DMS53 (cell line): ENCODE results near the gene EBF4.
"Not testable (repeated sequence)": the region's sequence is repeated elsewhere in the genome, so short reads cannot be mapped to it uniquely, and the experiment has no call there.

Source experiments
- DNase-seq: peaks from one replicate; lab custom pipeline; 2025; lab: John Stamatoyannopoulos, UW

Gene EBF4

GRCh38 chr20:2673453-2673852 lies 19.1 kb upstream of the EBF4 start:
- no peak for DNase-seq

- DNase-seq: no peak
Observed at GRCh38 chr20:2680046-2680445, 12.5 kb upstream of the EBF4 start.

GRCh38 chr20:2682040-2682439 lies 10.5 kb upstream of the EBF4 start:
- not testable (repeated sequence) for DNase-seq

- not testable (repeated sequence) for DNase-seq
Observed at GRCh38 chr20:2684817-2685216, 7.8 kb upstream of the EBF4 start.

- peak; percentile 39 for DNase-seq
Observed at GRCh38 chr20:2687514-2687913, 5.1 kb upstream of the EBF4 start.

GRCh38 chr20:2688041-2688591 lies 4.5 kb upstream of the EBF4 start:
- DNase-seq: peak; percentile 90

GRCh38 chr20:2690213-2690612 lies 2.4 kb upstream of the EBF4 start:
- DNase-seq: no peak

- no peak for DNase-seq
Observed at GRCh38 chr20:2690718-2691117, 1.9 kb upstream of the EBF4 start.

- no peak for DNase-seq
Observed at GRCh38 chr20:2691127-2691526, 1.5 kb upstream of the EBF4 start.

GRCh38 chr20:2691663-2692035 lies 931 bp upstream of the EBF4 start:
- no peak for DNase-seq

GRCh38 chr20:2692886-2693285 lies 306 bp downstream of the EBF4 start:
- peak; percentile 63 for DNase-seq

- DNase-seq: peak; percentile 74
Observed at GRCh38 chr20:2693286-2694007, 867 bp downstream of the EBF4 start.

- DNase-seq: no peak
Observed at GRCh38 chr20:2694008-2694471, 1.5 kb downstream of the EBF4 start.

- no peak for DNase-seq
Observed at GRCh38 chr20:2694519-2694918, 1.9 kb downstream of the EBF4 start.

- no peak for DNase-seq
Observed at GRCh38 chr20:2695206-2695983, 2.8 kb downstream of the EBF4 start.

GRCh38 chr20:2695984-2696525 lies 3.5 kb downstream of the EBF4 start:
- DNase-seq: not testable (repeated sequence)

GRCh38 chr20:2696646-2697045 lies 4.1 kb downstream of the EBF4 start:
- no peak for DNase-seq

- peak; percentile 23 for DNase-seq
Observed at GRCh38 chr20:2697768-2698167, 5.2 kb downstream of the EBF4 start.

GRCh38 chr20:2698186-2698817 lies 5.7 kb downstream of the EBF4 start:
- DNase-seq: no peak

GRCh38 chr20:2698912-2699311 lies 6.3 kb downstream of the EBF4 start:
- DNase-seq: no peak

GRCh38 chr20:2699775-2700413 lies 7.3 kb downstream of the EBF4 start:
- DNase-seq: no peak
